GM18870 (cell line): ENCODE results near the gene KIFAP3.
"Not testable (repeated sequence)": the region's sequence is repeated elsewhere in the genome, so short reads cannot be mapped to it uniquely, and the experiment has no call there.

ENCODE experiments used
- ATAC-seq: cut with Tn5 transposase; IDR thresholded peaks from one replicate; pipeline ENCODE4 v1.9.1; 2021; ENCODE audit warnings: moderate library complexity; ENCODE audit not compliant: unreplicated experiment

KIFAP3 gene

DNA sequence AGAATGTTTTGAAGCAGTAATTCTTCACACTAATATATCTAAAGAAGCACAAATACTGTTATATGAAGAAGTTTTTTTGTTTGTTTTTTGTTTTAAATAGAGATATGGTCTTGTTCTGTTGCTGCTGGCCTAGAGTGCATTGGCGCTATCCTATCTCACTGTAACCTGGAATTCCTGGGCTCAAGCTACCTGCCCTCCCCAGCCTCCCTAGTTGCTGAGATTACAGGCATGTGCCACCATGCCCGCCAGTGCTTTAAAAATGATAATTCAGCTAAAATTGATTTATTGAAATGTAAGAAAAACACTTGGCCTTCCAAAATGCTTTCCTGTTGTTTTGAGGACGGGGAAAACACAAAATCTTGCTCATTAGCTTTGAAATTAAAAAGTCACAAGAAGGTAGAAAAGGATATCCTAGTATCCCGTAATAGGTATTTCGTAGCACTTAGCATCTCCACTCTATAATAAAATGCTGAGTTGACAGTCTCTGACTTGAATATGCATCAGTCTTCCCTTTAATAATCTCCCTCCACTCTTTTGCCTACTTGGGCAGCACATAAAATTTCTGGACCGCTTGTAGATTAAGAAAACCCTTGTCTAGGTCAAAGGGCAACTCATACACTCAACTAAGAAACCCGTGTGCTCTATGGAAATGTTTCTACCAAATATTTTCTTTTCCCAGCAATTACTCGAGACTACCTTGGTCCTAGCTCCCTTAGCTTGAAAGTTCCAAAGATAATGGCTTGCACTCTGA is 182.1 kb downstream of the KIFAP3 start:
- ATAC-seq = no peak

DNA sequence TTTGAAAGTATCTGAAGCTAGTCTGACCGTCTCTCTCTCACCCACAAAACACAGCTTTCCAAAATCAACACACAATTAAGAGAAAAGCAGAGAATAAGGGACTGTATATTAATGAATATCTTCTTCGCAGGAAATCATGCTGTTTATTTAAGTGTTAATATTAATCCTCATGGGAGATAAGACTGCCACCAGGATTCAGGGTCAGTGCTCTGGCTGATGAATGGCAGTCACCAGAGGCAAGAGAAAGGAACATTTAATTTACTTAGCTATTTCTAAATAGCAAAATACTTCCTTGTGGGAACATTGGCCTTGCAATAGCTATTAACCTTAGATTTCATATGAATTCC is 183.0 kb downstream of the KIFAP3 start:
- no peak for ATAC-seq

DNA sequence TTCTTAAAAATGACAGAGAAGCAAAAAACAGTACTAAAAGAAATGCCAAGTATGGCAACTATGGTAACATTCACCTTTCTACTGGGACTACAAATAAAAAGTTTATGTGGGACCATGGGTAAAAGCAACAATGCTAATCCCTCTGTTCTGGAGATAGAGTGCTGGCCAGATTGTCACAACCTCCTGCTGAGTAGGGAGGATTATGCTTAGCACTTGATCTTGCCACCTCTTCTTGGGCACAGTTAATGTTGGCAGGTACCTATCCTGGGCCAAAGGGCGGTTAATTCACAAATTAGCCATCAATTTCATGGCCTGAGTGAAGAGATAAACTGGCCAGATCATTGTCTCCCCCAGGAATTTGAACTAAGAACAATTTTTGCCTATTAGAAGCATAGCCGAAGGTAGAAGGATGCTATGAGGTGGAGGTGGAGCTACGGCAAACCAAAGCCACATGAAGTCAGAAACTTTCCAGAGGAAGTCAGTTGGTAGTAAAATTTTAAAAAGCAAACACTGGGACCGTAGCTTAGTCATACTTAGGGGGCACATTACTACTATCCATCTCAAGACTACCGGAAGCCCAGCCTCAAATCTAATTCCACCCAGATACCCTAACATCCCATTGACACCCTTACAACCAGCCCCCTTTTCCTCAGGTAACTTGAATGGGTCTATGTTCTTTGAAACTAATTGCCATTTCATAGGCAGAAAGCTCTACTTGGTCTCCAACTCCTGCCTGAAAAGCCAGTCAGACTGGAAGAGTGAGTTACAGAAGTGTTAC is 183.5 kb downstream of the KIFAP3 start:
- ATAC-seq = peak; percentile 28

DNA sequence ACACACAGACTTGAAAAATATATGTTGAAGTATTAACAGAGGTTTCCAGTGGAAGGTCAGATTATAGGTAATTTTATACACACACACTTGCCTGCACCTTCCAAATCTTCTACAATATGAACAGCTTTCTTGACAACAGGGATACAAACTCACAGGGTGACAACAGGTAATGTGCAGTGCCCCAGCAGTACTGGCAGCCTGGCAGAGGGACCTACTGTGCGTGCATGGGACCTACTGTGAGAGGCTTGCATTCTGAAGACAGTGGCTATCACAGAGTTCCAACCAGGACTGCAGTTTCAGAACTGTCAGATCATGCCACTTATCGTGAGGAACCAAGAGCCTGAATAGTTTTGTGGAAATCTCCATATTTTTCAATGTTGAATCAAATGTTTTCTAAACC is 184.6 kb downstream of the KIFAP3 start:
- no peak for ATAC-seq

DNA sequence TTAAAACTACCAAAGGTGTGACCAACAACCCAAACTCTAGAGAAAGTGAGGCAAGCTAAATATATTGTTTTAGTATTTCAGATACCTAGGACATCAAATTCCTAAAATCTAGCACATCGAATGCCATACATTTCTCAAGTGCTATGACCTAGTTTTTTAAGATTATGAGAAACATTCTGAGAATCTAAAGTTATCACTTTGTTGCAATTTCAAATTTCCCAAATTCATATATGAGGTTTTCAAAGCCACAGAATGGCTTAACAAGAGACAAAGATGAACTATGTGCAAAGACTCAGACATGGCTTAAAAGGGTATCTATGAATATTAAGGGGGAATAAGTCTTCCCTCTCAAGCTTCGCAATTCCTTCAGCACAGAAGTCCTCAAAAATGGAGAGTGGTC is 187.6 kb downstream of the KIFAP3 start:
- no peak for ATAC-seq

DNA sequence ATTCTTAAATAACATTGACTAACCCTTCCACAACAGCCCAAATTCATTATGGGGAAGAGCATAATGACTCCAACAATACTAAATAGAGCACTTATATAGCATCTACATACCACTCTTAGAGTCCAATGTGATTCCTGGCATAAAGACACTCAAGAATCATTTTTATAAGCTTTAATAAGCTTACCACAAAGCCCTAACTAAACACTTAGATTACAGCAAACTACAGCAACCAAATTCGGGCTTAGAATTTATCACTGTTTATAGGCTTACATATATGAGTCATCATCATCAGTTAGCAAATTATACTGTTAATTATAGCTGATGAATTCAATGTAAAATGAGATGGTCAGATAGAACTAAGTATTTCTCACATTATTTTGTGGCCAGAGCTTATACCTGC is 188.1 kb downstream of the KIFAP3 start:
- no peak for ATAC-seq

DNA sequence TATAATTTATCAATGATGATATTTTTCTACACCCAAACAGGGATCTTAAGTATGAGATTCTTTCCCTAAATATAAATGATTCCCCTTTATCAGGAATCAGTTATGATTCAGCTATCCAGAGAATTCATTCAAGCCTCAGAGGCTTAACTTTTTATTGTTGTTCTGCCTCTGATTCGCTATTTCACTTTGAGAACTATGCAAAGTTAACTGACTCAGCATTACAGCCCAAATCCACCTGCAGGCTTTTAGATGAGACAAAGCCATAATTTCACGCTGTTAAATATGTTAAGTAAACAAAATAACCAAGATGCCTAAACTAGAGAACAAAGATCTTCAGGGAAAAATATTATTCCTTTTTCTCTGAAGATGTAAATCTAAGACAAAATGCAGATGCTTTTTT is 189.3 kb downstream of the KIFAP3 start:
- ATAC-seq = no peak

DNA sequence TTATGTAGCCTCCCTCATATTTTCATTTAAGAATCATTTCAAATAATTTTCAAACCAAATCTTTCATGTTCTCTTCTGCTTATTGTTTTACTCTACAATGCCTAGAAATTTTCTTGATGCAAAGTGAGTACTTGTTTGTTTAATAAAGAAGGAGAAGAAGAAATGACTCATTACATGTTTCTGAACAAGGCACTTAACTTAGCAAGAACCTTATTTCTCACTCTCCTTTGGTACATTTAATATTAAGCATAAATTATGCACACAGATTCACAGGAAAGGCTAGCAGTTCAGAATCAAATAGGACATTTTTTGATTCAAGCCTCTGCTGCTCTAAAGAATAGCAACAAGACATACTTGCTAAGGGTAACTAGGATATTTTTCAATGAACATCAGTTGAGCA is 189.9 kb downstream of the KIFAP3 start:
- ATAC-seq = no peak

DNA sequence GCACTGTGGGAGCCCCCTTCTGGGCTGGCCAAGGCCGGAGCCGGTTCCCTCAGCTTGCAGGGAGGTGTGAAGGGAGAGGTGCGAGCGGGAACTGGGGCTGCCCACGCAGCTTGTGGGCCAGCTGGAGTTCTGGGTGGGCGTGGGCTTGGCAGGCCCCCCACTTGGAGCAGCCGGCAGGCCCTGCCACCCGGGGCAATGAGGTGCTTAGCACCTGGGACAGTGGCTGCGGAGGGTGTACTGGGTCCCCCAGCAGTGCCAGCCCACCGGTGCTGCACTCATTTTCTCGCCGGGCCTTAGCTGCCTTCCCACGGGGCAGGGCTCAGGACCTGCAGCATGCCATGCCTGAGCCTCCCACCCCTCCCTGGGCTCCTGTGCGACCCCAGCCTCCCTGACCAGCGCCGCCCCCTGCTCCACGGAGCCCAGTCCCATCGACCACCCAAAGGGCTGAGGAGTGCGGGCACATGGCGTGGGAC is 192.4 kb downstream of the KIFAP3 start:
- no peak for ATAC-seq

DNA sequence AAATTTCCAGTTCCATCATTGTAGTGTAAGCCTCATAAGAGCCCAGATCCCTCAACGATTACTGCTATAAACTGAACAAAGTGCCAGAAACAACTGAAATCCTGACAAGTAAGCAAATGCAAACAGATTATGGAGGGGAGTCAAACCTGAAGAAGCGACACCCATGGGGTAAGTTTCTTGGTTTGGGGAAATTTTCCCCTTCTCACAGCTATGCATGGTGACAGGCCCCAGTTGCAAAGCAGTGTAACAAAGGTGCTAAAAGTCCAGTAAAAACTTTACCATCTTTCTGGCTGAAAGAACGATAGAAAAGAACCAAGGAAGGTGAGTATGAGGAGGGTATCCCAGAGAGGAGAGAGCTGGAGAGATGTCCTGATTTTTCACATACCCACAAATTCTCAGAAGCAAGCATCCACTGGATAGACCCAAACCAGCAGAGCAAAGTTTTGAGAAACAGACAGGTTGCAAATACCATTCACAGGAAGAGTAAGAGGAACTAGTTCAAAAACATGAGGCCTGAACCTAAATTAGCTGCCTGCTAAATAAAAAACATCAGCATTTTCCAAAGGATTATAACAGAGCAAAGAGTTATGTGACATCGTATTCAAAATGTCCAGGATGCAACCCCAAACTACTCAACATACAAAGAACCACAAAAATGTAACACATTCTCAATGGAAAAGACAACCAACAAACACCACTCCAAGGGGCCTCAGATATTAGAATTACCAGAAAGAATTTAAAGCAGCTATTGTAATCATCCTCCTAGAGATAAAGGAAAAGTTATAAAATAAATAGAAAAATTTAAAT is 195.3 kb downstream of the KIFAP3 start:
- no peak for ATAC-seq

DNA sequence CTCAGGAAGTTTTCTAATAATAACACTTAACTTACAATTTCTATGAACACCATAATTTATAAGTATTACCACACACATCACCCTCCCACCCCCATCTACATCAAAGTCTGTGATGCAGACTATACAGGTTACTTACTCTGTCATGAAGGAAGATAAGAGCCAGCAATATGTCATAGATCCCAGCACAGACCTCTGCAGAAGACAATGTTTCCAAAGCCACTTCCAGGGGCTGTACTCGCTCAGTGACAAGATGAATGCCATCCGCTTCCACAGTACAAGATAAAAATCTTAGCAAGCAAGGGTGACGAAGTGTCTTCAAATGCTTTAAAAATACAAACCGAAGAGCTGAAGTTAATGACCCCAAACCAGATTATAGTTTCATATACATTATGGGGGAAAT is 196.0 kb downstream of the KIFAP3 start:
- no peak for ATAC-seq

DNA sequence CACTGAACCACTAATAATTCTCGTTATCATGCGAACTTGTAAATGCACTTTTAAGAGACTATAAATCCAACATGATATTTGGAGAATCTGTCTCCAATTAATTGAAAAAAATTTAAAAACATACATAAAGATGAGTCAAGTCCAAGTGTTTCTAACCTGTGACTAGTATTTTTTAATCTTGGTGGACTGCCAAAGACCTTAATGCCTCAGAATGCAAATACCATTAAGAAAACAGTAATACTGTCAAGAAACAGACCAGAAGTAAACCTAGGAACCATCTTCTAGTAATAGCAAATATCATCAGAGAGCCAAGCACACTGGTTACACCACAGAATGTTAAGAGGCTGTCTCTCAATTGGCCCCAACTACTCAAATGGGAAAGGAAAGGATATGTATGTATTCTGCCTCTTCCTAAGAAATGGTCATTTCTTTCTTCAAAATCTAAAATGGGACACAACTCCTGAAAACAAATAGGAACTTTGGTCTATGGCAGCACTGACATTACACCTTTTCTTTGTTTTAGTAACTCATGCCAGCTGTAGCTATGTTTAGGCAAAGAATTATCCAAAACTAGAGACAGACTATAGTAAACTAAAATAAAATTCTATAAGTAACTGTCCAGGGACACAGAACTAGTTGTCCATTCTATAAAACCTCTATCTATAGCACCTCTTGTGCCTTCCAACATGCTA is 196.5 kb downstream of the KIFAP3 start:
- no peak for ATAC-seq

DNA sequence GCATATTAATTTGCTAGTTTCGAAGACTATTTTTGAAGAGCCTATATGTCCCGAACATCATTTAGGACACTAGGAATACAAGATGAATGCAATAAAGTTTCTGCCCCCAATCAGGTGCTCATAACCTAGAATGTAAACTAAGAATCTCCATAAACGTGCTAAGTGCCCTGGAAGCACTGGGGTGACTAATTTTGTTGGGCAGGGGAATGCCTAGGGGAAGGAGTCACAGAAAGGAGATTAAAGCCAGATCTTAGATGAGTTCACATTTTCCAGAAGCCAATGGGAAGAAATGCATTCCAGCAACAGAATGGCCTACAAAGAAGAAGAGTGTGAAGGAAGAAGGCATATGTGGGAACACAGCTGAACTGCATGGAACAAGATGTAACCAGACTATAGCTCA is 200.3 kb downstream of the KIFAP3 start:
- ATAC-seq = no peak

DNA sequence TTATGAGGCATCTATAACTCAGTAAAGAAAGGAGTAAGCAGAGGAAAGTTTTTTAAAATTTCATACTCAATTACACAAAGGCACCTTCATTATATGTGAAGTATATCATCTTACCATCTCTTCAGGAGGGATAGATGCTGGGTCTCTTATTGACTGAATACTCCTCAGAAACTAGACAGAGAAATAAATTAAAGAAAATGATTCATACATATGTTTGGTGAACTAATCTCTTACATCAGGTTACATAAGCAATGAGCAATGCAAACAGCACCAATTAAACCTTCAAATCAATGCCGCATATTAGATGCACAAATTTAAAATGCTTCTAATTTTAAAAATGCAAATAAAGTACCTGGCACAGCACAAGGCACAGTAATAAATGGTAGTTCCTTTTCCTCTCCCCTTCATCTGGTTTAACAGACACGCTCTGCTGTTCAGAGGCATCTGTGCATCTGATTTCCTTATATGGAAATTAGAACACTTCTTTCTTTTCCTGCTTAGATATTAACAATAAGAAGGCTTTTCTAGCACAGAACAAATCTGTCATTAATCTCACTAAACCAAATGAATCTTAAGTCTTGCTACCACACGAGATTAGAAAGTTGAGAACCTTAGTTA is 200.8 kb downstream of the KIFAP3 start:
- ATAC-seq = no peak

DNA sequence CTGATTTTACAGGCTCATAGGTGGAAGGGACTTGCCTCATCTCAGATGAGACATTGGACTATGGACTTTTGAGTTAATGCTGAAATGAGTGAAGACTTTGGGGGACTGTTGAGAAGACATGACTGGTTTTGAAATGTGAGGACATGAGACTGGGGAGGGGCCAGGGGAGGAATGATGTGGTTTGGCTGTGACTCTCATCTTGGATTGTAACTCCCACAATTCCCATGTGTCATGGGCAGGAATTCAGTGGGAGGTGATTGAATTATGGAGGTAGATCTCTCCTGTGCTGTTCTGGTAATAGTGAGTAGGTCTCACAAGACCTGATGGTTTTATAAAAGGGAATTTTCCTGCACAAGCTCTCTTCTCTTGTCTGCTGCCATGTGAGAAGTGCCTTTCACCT is 201.6 kb downstream of the KIFAP3 start:
- no peak for ATAC-seq

DNA sequence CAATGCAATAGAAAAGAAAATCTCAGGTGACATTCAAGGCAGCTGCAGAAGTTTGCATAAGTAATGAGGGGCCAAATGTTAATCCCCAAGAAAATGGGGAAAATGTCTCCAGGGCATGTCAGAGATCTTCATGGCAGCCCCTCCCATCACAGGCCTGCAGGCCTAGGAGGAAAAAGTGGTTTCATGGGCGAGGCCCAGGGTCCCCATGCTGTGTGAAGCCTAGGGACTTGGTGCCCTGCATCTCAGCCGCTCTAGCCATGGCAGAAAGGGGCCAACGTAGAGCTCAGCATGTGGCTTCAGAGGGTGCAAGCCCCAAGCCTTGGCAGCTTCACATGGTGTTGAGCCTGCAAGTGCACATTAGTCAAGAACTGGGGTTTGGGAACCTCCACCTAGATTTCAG is 202.5 kb downstream of the KIFAP3 start:
- ATAC-seq = not testable (repeated sequence)
